HG02885 (cell line): ENCODE results near the gene DCAF12.
"Not testable (repeated sequence)": the region's sequence is repeated elsewhere in the genome, so short reads cannot be mapped to it uniquely, and the experiment has no call there.

Experiments used
- ATAC-seq: cut with Tn5 transposase; IDR thresholded peaks from one replicate; pipeline ENCODE4 v1.9.1; 2021; ENCODE audit warnings: mild to moderate bottlenecking; ENCODE audit not compliant: unreplicated experiment, poor library complexity

DCAF12 gene

GRCh38 chr9:34126207-34127034 is at the start of gene DCAF12:
Gene DCAF12, minus strand, starts transcription at chr9:34126698. Its CDS starts 267 bp downstream, at chr9:34126431.
- peak; percentile 86 for ATAC-seq

GRCh38 chr9:34176089-34176488 is 49.6 kb upstream of the DCAF12 start:
- ATAC-seq = no peak

- peak; percentile 82 for ATAC-seq
Measured at GRCh38 chr9:34171753-34172535, 45.4 kb upstream of the DCAF12 start.

GRCh38 chr9:34170237-34170991 is 43.9 kb upstream of the DCAF12 start:
- ATAC-seq = no peak

- ATAC-seq = no peak
Measured at GRCh38 chr9:34169125-34169524, 42.6 kb upstream of the DCAF12 start.

- no peak for ATAC-seq
Measured at GRCh38 chr9:34163434-34163833, 36.9 kb upstream of the DCAF12 start.

GRCh38 chr9:34158362-34158869 is 31.9 kb upstream of the DCAF12 start:
- ATAC-seq = no peak

- ATAC-seq = no peak
Measured at GRCh38 chr9:34157898-34158297, 31.4 kb upstream of the DCAF12 start.

GRCh38 chr9:34157318-34157717 is 30.8 kb upstream of the DCAF12 start:
- no peak for ATAC-seq

- ATAC-seq = no peak
Measured at GRCh38 chr9:34154057-34154456, 27.6 kb upstream of the DCAF12 start.

GRCh38 chr9:34151398-34151797 is 24.9 kb upstream of the DCAF12 start:
- ATAC-seq = no peak

- no peak for ATAC-seq
Measured at GRCh38 chr9:34145165-34145564, 18.7 kb upstream of the DCAF12 start.

GRCh38 chr9:34143116-34143515 is 16.6 kb upstream of the DCAF12 start:
- ATAC-seq = no peak

GRCh38 chr9:34140853-34141252 is 14.4 kb upstream of the DCAF12 start:
- ATAC-seq = no peak

GRCh38 chr9:34139477-34140146 is 13.1 kb upstream of the DCAF12 start:
- ATAC-seq = no peak

GRCh38 chr9:34138644-34139043 is 12.1 kb upstream of the DCAF12 start:
- ATAC-seq = not testable (repeated sequence)

- ATAC-seq = no peak
Measured at GRCh38 chr9:34134521-34134920, 8.0 kb upstream of the DCAF12 start.

GRCh38 chr9:34133436-34133949 is 7.0 kb upstream of the DCAF12 start:
- no peak for ATAC-seq

- no peak for ATAC-seq
Measured at GRCh38 chr9:34131571-34131970, 5.1 kb upstream of the DCAF12 start.
